HEK293 (cell line): ENCODE measurements around the gene RSL1D1.

ENCODE experiments used
- BCL11A ChIP-seq: fragments of 450-650 bp; formaldehyde crosslinking; IDR thresholded peaks from 2 replicates; pipeline ENCODE4 v1.5.1; 2016; ENCODE audit warnings: low read depth, missing biosample characterization, missing genetic modification characterization
- GLI2 ChIP-seq: fragments of 450-650 bp; formaldehyde crosslinking; IDR thresholded peaks from 2 replicates; pipeline ENCODE4; 2017; ENCODE audit warnings: missing biosample characterization, missing genetic modification characterization, low read depth, borderline replicate concordance
- GLIS1 ChIP-seq: fragments of 450-650 bp; formaldehyde crosslinking; IDR thresholded peaks from 2 replicates; pipeline ENCODE4 v1.5.1; 2016; ENCODE audit warnings: missing biosample characterization, missing genetic modification characterization
- INSM2 ChIP-seq: fragments of 450-650 bp; formaldehyde crosslinking; IDR thresholded peaks from 2 replicates; pipeline ENCODE4 v1.5.1; 2016; ENCODE audit warnings: missing biosample characterization, missing genetic modification characterization
- KLF10 ChIP-seq: fragments of 450-650 bp; IDR thresholded peaks from 2 replicates; pipeline ENCODE4 v1.5.1; 2018; ENCODE audit warnings: missing biosample characterization, mild to moderate bottlenecking, missing genetic modification characterization
- OSR2 ChIP-seq: fragments of 450-650 bp; formaldehyde crosslinking; IDR thresholded peaks from 2 replicates; pipeline ENCODE4 v1.5.1; 2016; ENCODE audit warnings: missing biosample characterization, missing genetic modification characterization
- SP7 ChIP-seq: fragments of 450-650 bp; formaldehyde crosslinking; IDR thresholded peaks from 2 replicates; pipeline ENCODE4 v1.5.1; 2016; ENCODE audit warnings: missing biosample characterization, missing genetic modification characterization
- TSHZ1 ChIP-seq: fragments of 450-650 bp; formaldehyde crosslinking; IDR thresholded peaks from 2 replicates; pipeline ENCODE4 v1.5.1; 2016; ENCODE audit warnings: missing biosample characterization, missing genetic modification characterization, borderline replicate concordance
- ZBTB17 ChIP-seq: fragments of 450-650 bp; formaldehyde crosslinking; IDR thresholded peaks from 2 replicates; pipeline ENCODE4 v1.5.1; 2016; ENCODE audit warnings: missing biosample characterization, missing genetic modification characterization
- ZEB2 ChIP-seq: fragments of 450-650 bp; formaldehyde crosslinking; IDR thresholded peaks from 2 replicates; pipeline ENCODE4 v1.5.1; 2016; ENCODE audit warnings: missing biosample characterization, missing genetic modification characterization
- ZNF114 ChIP-seq: fragments of 450-650 bp; formaldehyde crosslinking; IDR thresholded peaks from 2 replicates; pipeline ENCODE4 v1.5.0; 2017; ENCODE audit warnings: missing biosample characterization, missing genetic modification characterization
- ZNF146 ChIP-seq: fragments of 450-650 bp; formaldehyde crosslinking; IDR thresholded peaks from 2 replicates; pipeline ENCODE4 v1.5.1; 2016; ENCODE audit warnings: missing biosample characterization, missing genetic modification characterization
- ZNF19 ChIP-seq: fragments of 450-650 bp; formaldehyde crosslinking; IDR thresholded peaks from 2 replicates; pipeline ENCODE4; 2016; ENCODE audit warnings: missing biosample characterization, missing genetic modification characterization, low read depth
- ZNF394 ChIP-seq: fragments of 450-650 bp; formaldehyde crosslinking; IDR thresholded peaks from 2 replicates; pipeline ENCODE4 v1.5.1; 2016; ENCODE audit warnings: missing biosample characterization, missing genetic modification characterization, mild to moderate bottlenecking, moderate library complexity, borderline replicate concordance
- ZNF416 ChIP-seq: fragments of 450-650 bp; formaldehyde crosslinking; IDR thresholded peaks from 2 replicates; pipeline ENCODE4 v1.5.1; 2016; ENCODE audit warnings: missing biosample characterization, missing genetic modification characterization
- ZNF433 ChIP-seq: fragments of 450-650 bp; formaldehyde crosslinking; IDR thresholded peaks from 2 replicates; pipeline ENCODE4 v1.5.1; 2016; ENCODE audit warnings: missing biosample characterization, missing genetic modification characterization, low read depth
- ZNF544 ChIP-seq: fragments of 450-650 bp; formaldehyde crosslinking; IDR thresholded peaks from 2 replicates; pipeline ENCODE4 v1.5.0; 2017; ENCODE audit warnings: missing biosample characterization, missing genetic modification characterization
- ZNF560 ChIP-seq: fragments of 450-650 bp; formaldehyde crosslinking; IDR thresholded peaks from 2 replicates; pipeline ENCODE4 v1.5.1; 2017; ENCODE audit warnings: missing biosample characterization, missing genetic modification characterization, borderline replicate concordance
- ZNF623 ChIP-seq: fragments of 450-650 bp; formaldehyde crosslinking; IDR thresholded peaks from 2 replicates; pipeline ENCODE4 v1.5.1; 2016; ENCODE audit warnings: missing biosample characterization, missing genetic modification characterization
- ZNF639 ChIP-seq: fragments of 450-650 bp; formaldehyde crosslinking; IDR thresholded peaks from 2 replicates; pipeline ENCODE4 v1.5.1; 2016; ENCODE audit warnings: missing biosample characterization, missing genetic modification characterization
- ZNF791 ChIP-seq: fragments of 450-650 bp; formaldehyde crosslinking; IDR thresholded peaks from 2 replicates; pipeline ENCODE4 v1.5.1; 2016; ENCODE audit warnings: missing biosample characterization, missing genetic modification characterization
- ZNF830 ChIP-seq: fragments of 450-650 bp; IDR thresholded peaks from 2 replicates; pipeline ENCODE4 v1.5.0; 2018; ENCODE audit warnings: missing biosample characterization, missing genetic modification characterization, low read depth, mild to moderate bottlenecking, moderate library complexity
- ZSCAN23 ChIP-seq: fragments of 450-650 bp; formaldehyde crosslinking; IDR thresholded peaks from 2 replicates; pipeline ENCODE4 v1.5.1; 2016; ENCODE audit warnings: missing biosample characterization, missing genetic modification characterization

RSL1D1 gene

GRCh38 chr16:11857161-11857560, 5.8 kb upstream of the RSL1D1 start (continued):
- TF ChIP-seq TSHZ1 (tag by site-specific recombination), result peak; percentile 49; the same call in 1 of the 2 replicates
- TF ChIP-seq BCL11A, result 0 out of 2 replicates have a peak, but pooled peaks have one; percentile 37
- TF ChIP-seq ZNF560 (tag by site-specific recombination), result no peak
- TF ChIP-seq ZEB2 (tag by site-specific recombination), result peak; percentile 80
- no peak for TF ChIP-seq ZNF19 (tag by site-specific recombination)
- TF ChIP-seq OSR2 (tag by site-specific recombination), result peak; percentile 83
- peak; percentile 50 for TF ChIP-seq GLIS1 (tag by site-specific recombination)
- no peak for TF ChIP-seq ZNF623
- no peak for TF ChIP-seq ZNF830 (tag by site-specific recombination)
- peak; percentile 72 for TF ChIP-seq INSM2 (tag by site-specific recombination)
- peak; percentile 77 for TF ChIP-seq ZBTB17 (tag by site-specific recombination)
- no peak for TF ChIP-seq ZNF791 (tag by site-specific recombination)
- TF ChIP-seq ZNF433 (tag by site-specific recombination), result no peak
- no peak for TF ChIP-seq ZNF544 (tag by site-specific recombination)
- no peak for TF ChIP-seq ZSCAN23 (tag by site-specific recombination)
- no peak for TF ChIP-seq GLI2 (tag by site-specific recombination)
- no peak for TF ChIP-seq ZNF416
- 0 out of 2 replicates have a peak, but pooled peaks have one; percentile 21 for TF ChIP-seq ZNF639 (tag by site-specific recombination)
- peak; percentile 28; the same call in 1 of the 2 replicates for TF ChIP-seq ZNF394 (tag by site-specific recombination)
- TF ChIP-seq ZNF114 (tag by site-specific recombination), result no peak
- no peak for TF ChIP-seq KLF10 (tag by site-specific recombination)
- no peak for TF ChIP-seq ZNF146 (tag by site-specific recombination)
- peak; percentile 85 for TF ChIP-seq SP7 (tag by site-specific recombination)
